GM12872 (cell line): ENCODE data around the gene XRN2.

Experiments used
- TF ChIP-seq, protein P1 (sequence below): IDR thresholded peaks from 3 replicates; pipeline ENCODE4 v1.5.1; 2011; ENCODE audit warnings: low read depth, mild to moderate bottlenecking, low read length, moderate library complexity; ENCODE audit not compliant: insufficient read depth

Gene XRN2

DNA sequence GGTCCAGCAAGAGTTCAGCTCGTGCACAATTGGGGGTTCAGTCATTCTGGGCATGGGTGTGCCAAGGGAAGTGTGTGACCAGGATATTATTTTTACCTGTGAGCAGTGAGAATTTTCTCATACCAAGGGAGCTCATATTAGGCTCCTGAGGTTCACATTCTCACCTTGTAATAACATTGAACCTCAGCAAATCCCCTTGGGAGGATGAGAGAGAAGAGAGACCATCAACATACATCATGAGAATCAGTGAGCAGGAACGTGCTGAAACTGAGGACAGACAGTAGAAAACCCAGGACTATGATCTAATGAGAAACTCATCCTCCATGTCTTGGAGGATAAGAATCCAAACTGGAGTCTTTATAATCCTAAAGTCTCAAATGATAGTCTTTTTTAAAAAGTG lies 33.4 kb upstream of the XRN2 start:
- TF ChIP-seq, protein P1, sequence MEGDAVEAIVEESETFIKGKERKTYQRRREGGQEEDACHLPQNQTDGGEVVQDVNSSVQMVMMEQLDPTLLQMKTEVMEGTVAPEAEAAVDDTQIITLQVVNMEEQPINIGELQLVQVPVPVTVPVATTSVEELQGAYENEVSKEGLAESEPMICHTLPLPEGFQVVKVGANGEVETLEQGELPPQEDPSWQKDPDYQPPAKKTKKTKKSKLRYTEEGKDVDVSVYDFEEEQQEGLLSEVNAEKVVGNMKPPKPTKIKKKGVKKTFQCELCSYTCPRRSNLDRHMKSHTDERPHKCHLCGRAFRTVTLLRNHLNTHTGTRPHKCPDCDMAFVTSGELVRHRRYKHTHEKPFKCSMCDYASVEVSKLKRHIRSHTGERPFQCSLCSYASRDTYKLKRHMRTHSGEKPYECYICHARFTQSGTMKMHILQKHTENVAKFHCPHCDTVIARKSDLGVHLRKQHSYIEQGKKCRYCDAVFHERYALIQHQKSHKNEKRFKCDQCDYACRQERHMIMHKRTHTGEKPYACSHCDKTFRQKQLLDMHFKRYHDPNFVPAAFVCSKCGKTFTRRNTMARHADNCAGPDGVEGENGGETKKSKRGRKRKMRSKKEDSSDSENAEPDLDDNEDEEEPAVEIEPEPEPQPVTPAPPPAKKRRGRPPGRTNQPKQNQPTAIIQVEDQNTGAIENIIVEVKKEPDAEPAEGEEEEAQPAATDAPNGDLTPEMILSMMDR = no peak

DNA sequence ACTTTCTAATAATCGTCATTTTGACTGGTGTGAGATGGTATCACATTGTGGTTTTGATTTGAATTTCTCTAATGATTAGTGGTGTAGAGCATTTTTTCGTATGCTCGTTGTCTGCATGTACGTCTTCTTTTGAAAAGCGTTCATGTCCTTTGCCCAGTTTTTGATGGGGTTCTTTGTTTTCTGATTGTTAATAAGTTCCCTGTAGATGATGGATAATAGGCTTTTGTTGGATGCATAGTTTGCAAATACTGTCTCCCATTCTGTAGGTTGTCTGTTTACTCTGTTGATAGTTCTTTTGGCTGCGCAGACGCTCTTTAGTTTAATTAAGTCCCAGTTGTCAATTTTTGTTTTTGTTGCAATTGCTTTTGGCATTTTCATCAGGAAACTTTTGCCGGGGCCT lies 32.3 kb upstream of the XRN2 start:
- TF ChIP-seq, protein P1 = no peak

DNA sequence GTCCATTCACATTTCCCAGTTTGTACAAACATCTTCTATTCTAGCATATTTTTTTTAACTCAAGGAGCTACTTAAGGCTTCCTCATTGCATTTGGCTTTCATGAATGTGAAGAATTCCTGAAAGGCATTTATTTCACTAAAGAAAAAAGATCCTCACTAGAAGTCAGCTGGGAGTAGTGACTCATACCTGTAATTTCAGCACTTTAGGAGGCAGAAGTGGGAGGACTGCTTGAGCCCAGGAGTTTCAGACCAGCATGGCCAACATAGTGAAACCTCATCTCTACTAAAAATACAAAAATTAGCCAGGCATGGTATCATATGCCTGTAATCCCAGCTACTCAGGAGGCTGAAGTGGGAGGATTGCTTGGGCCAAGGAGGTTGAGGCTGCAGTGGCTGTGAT lies 30.9 kb upstream of the XRN2 start:
- TF ChIP-seq, protein P1 = no peak

DNA sequence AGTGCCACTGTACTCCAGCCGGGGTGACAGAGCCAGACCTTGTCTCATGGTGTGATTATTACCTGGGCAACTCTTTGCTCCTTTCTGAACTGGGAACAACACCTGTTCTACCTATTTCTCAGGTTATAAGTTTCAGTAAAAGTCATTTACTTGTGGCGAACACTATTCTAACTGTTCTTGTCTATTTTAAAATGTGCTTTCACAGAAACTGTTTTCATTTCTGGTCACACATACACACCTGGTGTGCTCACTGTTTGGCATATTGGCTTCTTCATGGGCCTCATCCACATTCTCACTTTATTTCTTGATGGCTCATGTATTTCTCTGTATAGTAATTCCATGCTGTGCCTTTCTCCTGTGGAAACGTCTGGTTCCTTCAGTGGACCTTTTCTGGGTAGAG lies 30.5 kb upstream of the XRN2 start:
- TF ChIP-seq, protein P1 = no peak

DNA sequence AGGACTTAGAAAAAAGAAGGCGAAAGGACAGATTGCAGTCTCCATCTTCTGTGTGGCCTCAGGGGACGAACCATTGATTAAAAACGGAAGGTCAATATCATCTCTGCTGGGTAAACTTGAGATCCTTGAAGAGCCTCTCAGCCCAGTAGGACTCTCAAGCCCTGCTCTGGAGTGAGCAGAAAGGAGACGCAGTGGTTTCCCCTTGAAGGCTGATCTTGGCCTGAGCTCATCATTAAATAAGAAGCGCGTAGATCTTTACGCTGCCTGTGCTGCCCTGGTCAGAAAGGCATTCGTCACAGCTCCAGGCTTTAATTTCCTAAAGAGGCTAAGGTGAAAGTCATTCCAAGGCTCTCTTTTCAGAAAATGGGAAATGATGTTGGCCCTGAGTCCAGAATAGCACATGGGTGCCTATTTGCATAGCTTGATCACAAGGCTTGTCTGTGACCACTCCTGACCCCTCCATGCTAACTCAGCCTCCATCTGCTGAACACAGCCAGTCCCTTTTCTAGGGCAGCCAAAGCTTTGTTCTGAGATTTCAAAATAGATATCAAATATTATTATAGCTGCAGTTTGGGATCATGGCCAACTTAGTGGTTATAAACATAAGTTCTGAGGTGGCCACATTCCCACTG lies 29.3 kb upstream of the XRN2 start:
- TF ChIP-seq, protein P1 = no peak

DNA sequence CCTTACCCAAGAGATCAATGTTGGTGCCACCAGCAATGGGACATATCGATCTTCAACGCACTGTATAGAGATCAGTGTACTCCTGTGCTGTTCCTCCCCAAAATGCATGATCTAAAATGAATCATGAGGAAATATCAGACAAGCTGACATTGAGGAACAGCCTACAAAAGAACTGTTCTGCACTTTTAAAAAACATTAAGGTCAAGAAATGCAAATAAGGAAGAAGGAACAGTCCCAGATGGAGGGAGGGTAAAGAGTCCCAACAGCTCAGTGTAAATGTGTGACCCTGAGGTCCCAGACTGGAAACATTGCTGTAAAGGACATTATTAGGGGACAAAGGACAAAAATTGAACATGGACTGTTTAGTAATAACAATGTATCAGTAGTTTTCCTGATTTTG lies 24.3 kb upstream of the XRN2 start:
- TF ChIP-seq, protein P1 = no peak

DNA sequence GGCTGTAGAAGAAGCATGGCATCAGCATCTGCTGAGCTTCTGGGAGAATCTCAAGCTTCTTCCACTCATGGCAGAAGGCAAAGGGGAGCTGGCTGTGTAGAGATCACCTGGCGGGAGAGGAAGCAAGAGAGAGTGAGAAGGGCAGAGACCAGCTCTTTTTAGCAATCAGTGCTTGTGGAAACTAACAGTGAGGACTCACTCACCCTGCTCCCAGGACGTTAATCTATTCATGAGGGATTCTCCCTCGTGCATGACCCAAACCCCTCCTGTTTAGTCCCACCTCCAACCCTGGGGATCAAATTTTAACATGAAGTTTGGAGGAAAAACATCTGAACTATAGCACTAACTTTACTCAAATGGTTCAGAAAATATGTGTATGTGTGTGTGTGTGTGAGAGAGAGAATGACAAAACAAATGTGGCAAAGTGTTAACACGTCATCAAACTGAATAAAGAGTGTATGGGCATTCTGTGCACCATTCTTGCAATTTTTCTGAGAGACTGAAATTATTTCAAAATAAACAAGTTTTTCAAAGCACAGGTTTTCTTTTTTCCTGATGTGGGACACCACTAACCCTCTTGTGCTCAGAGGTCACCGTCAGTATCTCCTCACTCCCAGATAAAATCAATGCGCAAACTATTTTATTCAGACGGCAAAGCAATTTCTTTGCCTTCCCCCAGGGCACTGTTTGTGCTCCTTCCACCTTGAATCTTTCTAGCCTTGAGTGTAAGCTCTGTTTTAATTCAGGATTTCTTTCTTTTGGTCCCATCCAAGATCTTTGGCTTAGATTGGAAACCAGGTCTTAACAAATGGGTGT lies 23.2 kb upstream of the XRN2 start:
- TF ChIP-seq, protein P1 = no peak
